HepG2 (cell line): ENCODE results near the gene TAS2R39. TPM values are rescaled to one million over a fixed set of nuclear protein-coding genes. Genes with fewer than 3 reads are reported as not detected.

Experiments used
- ATAC-seq: fragments of 200-7000 bp; cut with Tn5 transposase; 3 replicates; pipeline ENCODE4 v1.9.1; 2020; ENCODE audit warnings: mild to moderate bottlenecking, moderate library complexity
- BruUV-seq: library from RNA; stranded (reverse); fragments of 400-500 nt; replicated peaks from 2 replicates; lab custom pipeline; 2021; lab: Mats Ljungman, UMichigan
- CTCF ChIA-PET: fragments of 300-600 bp; formaldehyde crosslinking; extraction: SDS; loops from one replicate; lab custom pipeline; 2021; ENCODE audit warnings: low total read pairs, inconsistent platforms, low intra/inter-chr PET ratio; lab: Yijun Ruan, JAX
- POLR2A ChIA-PET: fragments of 350-600 bp; sonication (Branson Sonifier 250); formaldehyde crosslinking; loops from one replicate; lab custom pipeline; 2020; ENCODE audit warnings: antibody characterized with exemption, inconsistent platforms; lab: Yijun Ruan, JAX
- DNase-seq: peaks from one replicate; pipeline ENCODE4 v3.0.0-alpha.2; 2015; ENCODE audit warnings: low spot score
- FAIRE-seq: peaks from 3 replicates; lab custom pipeline; 2011; peaks lifted over from hg19 to GRCh38; lab: Jason Lieb, UNC
- H2AFZ ChIP-seq: one replicate; pipeline ENCODE4 v1.6.1; 2011; ENCODE audit warnings: low read length, inconsistent platforms
- H3K27ac ChIP-seq: fragments of 300-600 bp; 3 replicates; pipeline ENCODE4 v1.8.0; 2011; ENCODE audit warnings: mixed run types, mild to moderate bottlenecking, mixed read lengths, low read length, inconsistent platforms; ENCODE audit not compliant: insufficient read depth; ENCODE audit errors: extremely low read length
- H3K27me3 ChIP-seq, 2 experiments: fragments of 200-600 bp in 1 of 2; 2 replicates in 1 of 2; 3 replicates in 1 of 2; pipeline versions ENCODE4 v1.6.0 to v1.8.0; 2011; ENCODE audit warnings: low read length in 2 of 2, mild to moderate bottlenecking in 2 of 2, moderate library complexity in 2 of 2, inconsistent platforms in 1 of 2; ENCODE audit not compliant: insufficient read depth in 2 of 2, control insufficient read depth in 1 of 2
- H3K36me3 ChIP-seq, 2 experiments: fragments of 200-600 bp in 1 of 2; replicated peaks in 1 of 2; 2 replicates in 1 of 2; 3 replicates in 1 of 2; pipeline versions ENCODE4 v1.5.1 to v1.8.0; 2011; ENCODE audit warnings: low read length in 2 of 2, inconsistent platforms in 1 of 2; ENCODE audit not compliant: insufficient read depth in 2 of 2, control insufficient read depth in 1 of 2
- H3K4me1 ChIP-seq: 2 replicates; pipeline ENCODE4 v1.5.1; 2012; ENCODE audit warnings: low read length, inconsistent platforms; ENCODE audit not compliant: insufficient read depth
- H3K4me2 ChIP-seq: 2 replicates; pipeline ENCODE4 v1.6.0; 2011; ENCODE audit warnings: low read depth, low read length, inconsistent platforms
- H3K4me3 ChIP-seq, 3 experiments: fragments of 200-600 bp in 1 of 3; sonication (generic), shearing (Covaris generic) in 1 of 3; replicated peaks in 1 of 3; 2 replicates each; pipeline ENCODE4 v1.5.1; 2011 to 2016; ENCODE audit warnings: low read length in 3 of 3, inconsistent platforms in 2 of 3, low read depth in 2 of 3, mild to moderate bottlenecking in 2 of 3, control low read depth in 1 of 3, mixed read lengths in 1 of 3; ENCODE audit not compliant: insufficient read depth in 1 of 3
- H3K79me2 ChIP-seq: one replicate; pipeline ENCODE4 v1.6.1; 2011; ENCODE audit warnings: low read length, inconsistent platforms; ENCODE audit not compliant: insufficient read depth
- H3K9ac ChIP-seq: 2 replicates; pipeline ENCODE4 v1.6.0; 2011; ENCODE audit warnings: mild to moderate bottlenecking, low read depth, low read length, inconsistent platforms; ENCODE audit not compliant: insufficient read depth
- H3K9me3 ChIP-seq: 2 replicates; pipeline ENCODE4 v1.5.1; 2012; ENCODE audit warnings: mild to moderate bottlenecking, low read length
- H4K20me1 ChIP-seq: 2 replicates; pipeline ENCODE4 v1.6.0; 2011; ENCODE audit warnings: inconsistent platforms, mild to moderate bottlenecking, low read length, moderate library complexity; ENCODE audit not compliant: insufficient read depth
- MED13 ChIP-seq: sonication (generic); formaldehyde crosslinking; IDR thresholded peaks from 2 replicates; pipeline ENCODE4 v1.5.0; 2020; ENCODE audit warnings: missing genetic modification reagents
- NCOR1 ChIP-seq: fragments of 200-600 bp; sonication (generic); IDR thresholded peaks from 2 replicates; pipeline ENCODE4 v1.7.0; 2017; ENCODE audit warnings: antibody characterized with exemption, low read length, borderline replicate concordance
- PLSCR1 ChIP-seq: sonication (generic); formaldehyde crosslinking; IDR thresholded peaks from 2 replicates; pipeline ENCODE4 v1.5.0; 2020; ENCODE audit warnings: missing genetic modification reagents, mild to moderate bottlenecking, borderline replicate concordance
- STAT5B ChIP-seq: sonication (generic); formaldehyde crosslinking; IDR thresholded peaks from 2 replicates; pipeline ENCODE4 v1.4.0; 2020; ENCODE audit warnings: missing genetic modification reagents
- USF2 ChIP-seq, 2 experiments: sonication (generic) in 1 of 2; formaldehyde crosslinking in 1 of 2; IDR thresholded peaks; 2 replicates each; pipeline versions ENCODE4 v1.5.1 to v1.6.1; 2011 to 2020; ENCODE audit warnings: borderline replicate concordance in 1 of 2, low read depth in 1 of 2, low read length in 1 of 2, mild to moderate bottlenecking in 1 of 2, missing genetic modification reagents in 1 of 2, moderate library complexity in 1 of 2
- ZNF138 ChIP-seq: sonication (generic); formaldehyde crosslinking; IDR thresholded peaks from 2 replicates; pipeline ENCODE4 v1.5.0; 2020; ENCODE audit warnings: mild to moderate bottlenecking, low read depth, missing genetic modification reagents
- WGBS: methylation state at CpG from one replicate; pipeline ENCODE4 v1.1.6; 2017; ENCODE audit warnings: low lambda C conversion rate; 5-methylcytosine and 5-hydroxymethylcytosine counted together
- in situ Hi-C: cut with HindIII; loops from 2 replicates; pipeline ENCODE4 v1.10.0; 2017; ENCODE audit warnings: low pct_unique_long_range_greater_than_20kb; ENCODE audit not compliant: extremely low pct_ligation_motif_present
- intact Hi-C: fragments of 100-400 bp; cut with micrococcal nuclease; formaldehyde crosslinking; loops from one replicate; pipeline ENCODE4 v1.10.0; 2022; ENCODE audit not compliant: unreplicated experiment
- polyA plus RNA-seq, 8 experiments: library from polyadenylated mRNA; depleted of rRNA in 3 of 8; stranded (reverse) in 7 of 8; unstranded in 1 of 8; fragments of >200 nt; fragmentation: Illumina TruSeq in 4 of 8; extraction: Trizol in 4 of 8; gene quantifications; 2 replicates each; pipeline versions ENCODE4 v1.2.1 to v1.2.3, GENCODE V29; 2011 to 2016; ENCODE audit warnings: low read depth in 4 of 8, missing spikeins in 1 of 8, mixed read lengths in 1 of 8; ENCODE audit not compliant: insufficient read depth in 1 of 8
- total RNA-seq, 5 experiments: library from RNA; depleted of rRNA; stranded (reverse); fragments of >200 nt; fragmentation: Illumina TruSeq; extraction: Trizol; gene quantifications; 2 replicates each; pipeline ENCODE4 v1.2.3, GENCODE V29; 2016; ENCODE audit warnings: low read depth in 1 of 5

The TAS2R39 gene
- total and polyA plus RNA-seq, 2 of the 13 experiments (the other 11 are each of a cell fraction or from before 2014, with no cell fraction given) = not detected

- no peak overlapping the region for H3K4me3 ChIP-seq
- TF ChIP-seq USF2 (IDR thresholded peaks at IDR 0.05; ENCODE audit: low read depth, low read length) (no peak), USF2 (CRISPR knock-in tag; IDR thresholded peaks at IDR 0.05; ENCODE audit: borderline replicate concordance) (no peak), MED13 (CRISPR knock-in tag) (no peak), PLSCR1 (CRISPR knock-in tag) (no peak), ZNF138 (no peak), STAT5B (CRISPR knock-in tag) (no peak), NCOR1 (no peak)
- CTCF ChIA-PET = no interaction called here
- no peak overlapping the region for H3K4me2 ChIP-seq
- H3K27me3 ChIP-seq = no peaks in the 10 kb centered on the region; a peak in 1 of 5 replicates
- no peaks in the 10 kb centered on the region for H3K9me3 ChIP-seq
- no peak for FAIRE-seq
- H3K36me3 ChIP-seq = no peaks in the 10 kb centered on the region
- DNase-seq = no peak
- no peaks in the 10 kb centered on the region for H3K79me2 ChIP-seq
- no TSS peak for BruUV-seq
- intact Hi-C loops = no loop called here
- no peak overlapping the region for H2AFZ ChIP-seq
- no peak for ATAC-seq
- no peaks in the 10 kb centered on the region for H3K4me1 ChIP-seq
- no peaks in the 10 kb centered on the region for H4K20me1 ChIP-seq
- 41% methylated on average over 10 of the region's 13 CpGs for WGBS
- in situ Hi-C loops = no loop called here
- no peak overlapping the region for H3K27ac ChIP-seq
- H3K9ac ChIP-seq = no peak overlapping the region
- POLR2A ChIA-PET = no interaction called here
These were observed 22.5 kb downstream of the TAS2R39 start for GRCh38 chr7:143205560-143206293.
